Measurements from ENCODE around the gene SPAG17. TPM values are rescaled to one million over a fixed set of nuclear protein-coding genes. Genes with fewer than 3 reads are reported as not detected.

The SPAG17 gene
- total RNA-seq, 1 donor: 0.09 TPM

DNA sequence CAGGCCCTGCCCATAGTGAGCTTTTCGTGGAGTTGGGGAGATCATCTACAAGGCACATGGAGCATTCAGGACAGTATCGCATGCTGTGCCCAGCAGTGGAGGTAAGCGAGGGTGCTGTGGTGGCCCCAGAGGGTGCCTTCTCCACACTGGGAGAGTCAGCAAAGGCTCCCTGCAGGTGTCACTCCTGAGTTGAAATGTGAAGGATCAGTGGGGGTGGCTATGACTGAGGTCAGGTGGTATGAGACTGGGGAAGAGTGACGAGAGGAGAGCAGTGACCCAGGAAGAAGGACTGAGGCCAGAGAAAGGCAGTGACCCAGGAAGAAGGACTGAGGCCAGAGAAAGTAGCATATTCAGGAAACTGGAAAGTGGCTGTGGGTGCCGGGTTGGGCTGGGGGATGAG is 53.0 kb downstream of the SPAG17 start:
- no peak overlapping the region for H3K4me3 ChIP-seq (ENCODE audit: low read depth, low read length)
- no peak for DNase-seq (ENCODE audit: low read depth)
- TF ChIP-seq, protein P1, sequence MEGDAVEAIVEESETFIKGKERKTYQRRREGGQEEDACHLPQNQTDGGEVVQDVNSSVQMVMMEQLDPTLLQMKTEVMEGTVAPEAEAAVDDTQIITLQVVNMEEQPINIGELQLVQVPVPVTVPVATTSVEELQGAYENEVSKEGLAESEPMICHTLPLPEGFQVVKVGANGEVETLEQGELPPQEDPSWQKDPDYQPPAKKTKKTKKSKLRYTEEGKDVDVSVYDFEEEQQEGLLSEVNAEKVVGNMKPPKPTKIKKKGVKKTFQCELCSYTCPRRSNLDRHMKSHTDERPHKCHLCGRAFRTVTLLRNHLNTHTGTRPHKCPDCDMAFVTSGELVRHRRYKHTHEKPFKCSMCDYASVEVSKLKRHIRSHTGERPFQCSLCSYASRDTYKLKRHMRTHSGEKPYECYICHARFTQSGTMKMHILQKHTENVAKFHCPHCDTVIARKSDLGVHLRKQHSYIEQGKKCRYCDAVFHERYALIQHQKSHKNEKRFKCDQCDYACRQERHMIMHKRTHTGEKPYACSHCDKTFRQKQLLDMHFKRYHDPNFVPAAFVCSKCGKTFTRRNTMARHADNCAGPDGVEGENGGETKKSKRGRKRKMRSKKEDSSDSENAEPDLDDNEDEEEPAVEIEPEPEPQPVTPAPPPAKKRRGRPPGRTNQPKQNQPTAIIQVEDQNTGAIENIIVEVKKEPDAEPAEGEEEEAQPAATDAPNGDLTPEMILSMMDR (IDR thresholded peaks at IDR 0.05; ENCODE audit: insufficient read depth, low read length): no peak

DNA sequence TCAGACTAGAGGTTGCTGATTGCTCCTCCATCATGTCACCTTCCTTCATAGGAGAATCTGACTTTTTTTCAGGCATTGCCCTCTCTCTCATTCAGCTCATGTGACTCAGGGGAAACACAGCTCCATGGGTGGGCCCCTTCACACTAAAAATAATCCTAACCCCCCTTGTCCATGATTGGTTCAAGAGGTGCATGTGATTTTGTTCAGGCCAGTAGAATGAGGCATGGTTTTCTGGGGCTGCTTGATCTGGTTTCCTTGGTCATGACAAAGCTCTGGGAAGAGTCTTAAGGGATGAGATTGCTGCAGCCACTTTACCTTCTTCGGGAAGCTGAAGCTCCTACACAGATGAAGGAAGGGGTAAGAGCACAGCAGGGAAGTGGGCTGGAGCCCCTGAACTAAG is 56.3 kb downstream of the SPAG17 start:
- no peak overlapping the region for H3K4me3 ChIP-seq (ENCODE audit: low read depth, low read length)
- DNase-seq (ENCODE audit: low read depth): no peak
- TF ChIP-seq, protein P1 (IDR thresholded peaks at IDR 0.05; ENCODE audit: insufficient read depth, low read length): no peak

DNA sequence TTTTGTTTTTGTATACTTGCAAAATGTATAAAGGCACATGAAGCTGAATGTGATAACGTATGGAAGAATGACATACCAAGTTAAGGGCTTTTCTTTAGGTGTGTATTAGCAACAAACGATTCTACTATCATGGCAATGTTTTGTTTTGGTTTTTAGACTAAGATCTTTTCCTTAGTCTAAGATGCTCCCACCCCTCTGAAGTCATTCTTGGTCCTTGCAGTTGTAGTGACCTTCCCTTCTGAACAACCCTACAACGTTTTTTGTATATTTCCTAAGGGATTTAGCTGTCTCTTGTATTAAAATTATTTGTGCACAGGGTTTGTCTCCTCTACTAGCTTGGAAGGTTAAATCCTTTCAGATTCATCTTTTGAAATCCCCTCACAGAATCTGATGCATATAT is 61.0 kb downstream of the SPAG17 start:
- DNase-seq (ENCODE audit: low read depth): no peak
- TF ChIP-seq, protein P1 (IDR thresholded peaks at IDR 0.05; ENCODE audit: insufficient read depth, low read length): no peak
- H3K4me3 ChIP-seq (ENCODE audit: low read depth, low read length): no peak overlapping the region

DNA sequence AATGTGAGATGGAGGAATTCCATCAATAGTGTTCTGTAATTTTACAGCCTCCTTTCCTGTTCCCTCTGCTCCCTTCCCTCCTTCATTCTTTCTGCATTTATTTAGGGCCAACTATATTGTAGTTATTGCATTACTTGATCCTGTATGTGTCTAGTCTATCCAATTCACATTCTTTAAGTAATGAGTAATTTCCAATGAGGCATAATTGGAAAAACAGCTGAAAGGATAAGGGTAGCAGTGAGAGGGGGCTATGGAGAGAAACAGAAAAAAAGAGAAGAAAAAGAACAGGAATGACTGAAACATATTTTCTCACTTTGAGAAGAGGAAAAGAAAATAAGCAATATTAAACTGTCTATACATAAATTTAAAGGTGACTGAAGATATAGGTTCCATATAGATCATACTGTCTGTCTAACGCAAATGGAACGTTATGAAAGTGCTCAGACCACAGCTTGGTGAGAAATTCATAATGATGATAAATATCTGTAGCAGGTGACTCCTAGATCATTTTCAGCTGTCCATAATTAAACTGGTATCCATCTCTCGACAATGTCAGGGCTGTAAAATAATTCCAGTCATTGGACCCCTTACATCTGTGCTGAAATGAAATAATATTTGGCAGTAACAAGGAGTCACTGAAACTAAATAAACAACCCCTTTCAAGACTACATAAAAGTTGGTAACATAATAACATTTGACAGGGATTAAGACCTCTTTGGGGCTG is 61.8 kb downstream of the SPAG17 start:
- TF ChIP-seq, protein P1 (IDR thresholded peaks at IDR 0.05; ENCODE audit: insufficient read depth, low read length): no peak
- no peak for DNase-seq (ENCODE audit: low read depth)
- H3K4me3 ChIP-seq (ENCODE audit: low read depth, low read length): no peak overlapping the region

DNA sequence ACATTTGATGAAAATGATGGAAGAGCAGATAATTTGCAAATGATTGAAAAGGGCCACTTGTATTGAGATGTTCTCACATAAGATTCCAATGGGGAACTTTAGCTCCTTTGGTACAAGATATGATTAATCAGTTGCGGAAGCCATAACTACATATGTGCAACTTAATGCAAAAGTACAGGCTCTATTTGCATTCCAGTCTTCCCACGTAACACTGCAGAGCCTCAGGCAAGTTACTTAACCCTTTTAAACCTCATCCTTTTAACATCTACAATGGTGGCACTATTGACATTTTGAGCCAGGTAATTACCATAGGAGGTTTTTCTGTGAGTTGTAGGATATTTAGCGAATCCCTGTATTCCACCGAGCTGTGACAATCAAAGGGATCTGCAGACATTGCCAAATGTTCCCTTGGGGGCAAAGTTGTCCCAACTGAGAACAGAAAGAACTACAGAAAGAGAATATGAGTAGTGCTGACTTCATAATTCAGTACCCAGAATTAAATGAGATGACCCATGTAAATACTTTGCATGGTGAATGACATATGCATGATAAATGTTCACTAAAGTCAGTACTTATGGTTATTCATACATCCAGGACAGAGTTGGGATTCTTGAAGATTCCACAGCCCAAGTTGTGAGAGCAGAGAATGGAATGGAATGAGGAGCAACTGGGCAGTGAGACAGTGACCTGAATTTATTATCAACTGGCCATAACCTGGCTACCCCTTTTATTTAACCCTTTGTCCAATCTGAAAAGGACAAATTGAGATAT is 62.6 kb downstream of the SPAG17 start:
- H3K4me3 ChIP-seq (ENCODE audit: low read depth, low read length): no peak overlapping the region
- TF ChIP-seq, protein P1 (IDR thresholded peaks at IDR 0.05; ENCODE audit: insufficient read depth, low read length): no peak
- no peak for DNase-seq (ENCODE audit: low read depth)

DNA sequence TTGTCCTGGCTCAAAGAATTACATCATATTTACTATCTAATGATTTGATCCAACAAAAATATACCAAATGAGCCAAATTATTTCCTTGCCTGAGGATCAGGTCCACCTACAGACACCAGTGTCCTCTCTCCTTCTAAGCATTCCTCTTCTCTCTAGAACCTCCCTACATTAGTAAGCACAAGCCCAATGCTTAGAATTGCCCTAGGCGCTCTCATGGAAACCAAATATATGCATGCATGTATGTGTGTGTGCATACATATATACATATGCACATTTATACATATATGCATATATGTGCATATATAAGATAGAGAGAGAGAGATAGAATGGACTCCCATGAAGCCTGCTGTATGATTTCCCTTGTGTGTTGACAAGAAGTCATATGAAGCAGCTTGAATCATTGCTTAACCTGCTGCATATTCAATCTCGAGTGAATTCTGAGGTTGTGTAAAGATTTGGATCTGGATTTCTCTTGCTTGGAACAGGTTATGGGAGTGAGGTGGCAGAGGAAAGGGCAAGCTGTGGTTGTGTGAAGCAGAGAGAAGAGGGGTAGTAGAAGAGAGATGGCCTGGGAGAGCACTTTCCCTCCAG is 66.1 kb downstream of the SPAG17 start:
- TF ChIP-seq, protein P1 (IDR thresholded peaks at IDR 0.05; ENCODE audit: insufficient read depth, low read length): no peak
- H3K4me3 ChIP-seq (ENCODE audit: low read depth, low read length): no peak overlapping the region
- no peak for DNase-seq (ENCODE audit: low read depth)
